HepG2 (cell line): ENCODE measurements around the gene DDX28. TPM values are rescaled to one million over a fixed set of nuclear protein-coding genes. Genes with fewer than 3 reads are reported as not detected.

Experiments used
- ATAD3A ChIP-seq: sonication (generic); formaldehyde crosslinking; IDR thresholded peaks from 2 replicates; pipeline ENCODE4 v1.4.0; 2020; ENCODE audit warnings: missing genetic modification reagents
- ELK4 ChIP-seq: sonication (generic); formaldehyde crosslinking; IDR thresholded peaks from 2 replicates; pipeline ENCODE4 v1.9.0; 2021; ENCODE audit warnings: missing genetic modification reagents, borderline replicate concordance
- HOXA3 ChIP-seq: sonication (generic); formaldehyde crosslinking; IDR thresholded peaks from 2 replicates; pipeline ENCODE4 v1.5.0; 2020; ENCODE audit warnings: missing genetic modification reagents
- MXI1 ChIP-seq: IDR thresholded peaks from 3 replicates; pipeline ENCODE4 v1.6.1; 2012; ENCODE audit warnings: low read depth, low read length, inconsistent platforms, borderline replicate concordance
- NBN ChIP-seq: fragments of 450-650 bp; conservative IDR thresholded peaks from 2 replicates; pipeline ENCODE4 v1.6.1; 2017
- PITX1 ChIP-seq: sonication (generic); formaldehyde crosslinking; IDR thresholded peaks from 2 replicates; pipeline ENCODE4 v1.5.1; 2020; ENCODE audit warnings: mild to moderate bottlenecking, missing genetic modification reagents
- POLR2A ChIP-seq, 2 experiments: IDR thresholded peaks; 2 replicates each; pipeline ENCODE4 v1.6.1; 2011; ENCODE audit warnings: low read depth in 2 of 2, low read length in 2 of 2, mild to moderate bottlenecking in 1 of 2, moderate library complexity in 1 of 2; ENCODE audit not compliant: insufficient read depth in 1 of 2
- SKIL ChIP-seq: sonication (generic); formaldehyde crosslinking; IDR thresholded peaks from 2 replicates; pipeline ENCODE4 v1.8.0; 2022; ENCODE audit warnings: missing genetic modification reagents, mild to moderate bottlenecking, moderate library complexity, borderline replicate concordance
- ZC3H4 ChIP-seq: sonication (generic); formaldehyde crosslinking; IDR thresholded peaks from 2 replicates; pipeline ENCODE4 v1.4.0; 2020; ENCODE audit warnings: missing genetic modification reagents, borderline replicate concordance
- ZNF225 ChIP-seq: sonication (generic); formaldehyde crosslinking; IDR thresholded peaks from 2 replicates; pipeline ENCODE4 v1.4.0; 2020; ENCODE audit warnings: mild to moderate bottlenecking, missing genetic modification reagents
- ZNF235 ChIP-seq: sonication (generic); formaldehyde crosslinking; IDR thresholded peaks from 2 replicates; pipeline ENCODE4 v1.8.1; 2023; ENCODE audit warnings: mild to moderate bottlenecking, missing genetic modification reagents, borderline replicate concordance
- polyA plus RNA-seq, 8 experiments: library from polyadenylated mRNA; depleted of rRNA in 3 of 8; stranded (reverse) in 7 of 8; unstranded in 1 of 8; fragments of >200 nt; fragmentation: Illumina TruSeq in 4 of 8; extraction: Trizol in 4 of 8; gene quantifications; 2 replicates each; pipeline versions ENCODE4 v1.2.1 to v1.2.3, GENCODE V29; 2011 to 2016; ENCODE audit warnings: low read depth in 4 of 8, missing spikeins in 1 of 8, mixed read lengths in 1 of 8; ENCODE audit not compliant: insufficient read depth in 1 of 8
- total RNA-seq, 5 experiments: library from RNA; depleted of rRNA; stranded (reverse); fragments of >200 nt; fragmentation: Illumina TruSeq; extraction: Trizol; gene quantifications; 2 replicates each; pipeline ENCODE4 v1.2.3, GENCODE V29; 2016; ENCODE audit warnings: low read depth in 1 of 5
- TF ChIP-seq, protein P1 (sequence below): sonication (generic); formaldehyde crosslinking; IDR thresholded peaks from 2 replicates; pipeline ENCODE4 v1.5.0; 2020; ENCODE audit warnings: mild to moderate bottlenecking, missing genetic modification reagents
- TF ChIP-seq, protein P2 (sequence below), 2 experiments: fragments of 450-650 bp in 1 of 2; sonication (generic) in 1 of 2; formaldehyde crosslinking in 1 of 2; IDR thresholded peaks; 2 replicates each; pipeline versions ENCODE4 v1.6.1 to v1.8.0; 2016 to 2022; ENCODE audit warnings: antibody characterized with exemption in 1 of 2, mild to moderate bottlenecking in 1 of 2, missing genetic modification reagents in 1 of 2

DDX28 gene
- total and polyA plus RNA-seq, 2 of the 13 experiments (the other 11 are each of a cell fraction or from before 2014, with no cell fraction given), result 14.1 to 16.4 TPM

GRCh38 chr16:67993207-67994039 is 29.6 kb downstream of the DDX28 start (continued):
- TF ChIP-seq, protein P1, sequence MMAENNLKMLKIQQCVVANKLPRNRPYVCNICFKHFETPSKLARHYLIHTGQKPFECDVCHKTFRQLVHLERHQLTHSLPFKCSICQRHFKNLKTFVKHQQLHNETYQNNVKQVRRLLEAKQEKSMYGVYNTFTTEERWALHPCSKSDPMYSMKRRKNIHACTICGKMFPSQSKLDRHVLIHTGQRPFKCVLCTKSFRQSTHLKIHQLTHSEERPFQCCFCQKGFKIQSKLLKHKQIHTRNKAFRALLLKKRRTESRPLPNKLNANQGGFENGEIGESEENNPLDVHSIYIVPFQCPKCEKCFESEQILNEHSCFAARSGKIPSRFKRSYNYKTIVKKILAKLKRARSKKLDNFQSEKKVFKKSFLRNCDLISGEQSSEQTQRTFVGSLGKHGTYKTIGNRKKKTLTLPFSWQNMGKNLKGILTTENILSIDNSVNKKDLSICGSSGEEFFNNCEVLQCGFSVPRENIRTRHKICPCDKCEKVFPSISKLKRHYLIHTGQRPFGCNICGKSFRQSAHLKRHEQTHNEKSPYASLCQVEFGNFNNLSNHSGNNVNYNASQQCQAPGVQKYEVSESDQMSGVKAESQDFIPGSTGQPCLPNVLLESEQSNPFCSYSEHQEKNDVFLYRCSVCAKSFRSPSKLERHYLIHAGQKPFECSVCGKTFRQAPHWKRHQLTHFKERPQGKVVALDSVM (CRISPR knock-in tag), result peak; percentile 68; the same call in 1 of the 2 replicates
- TF ChIP-seq PITX1 (CRISPR knock-in tag) (peak; percentile 29), SKIL (CRISPR knock-in tag) (0 out of 2 replicates have a peak, but pooled peaks have one; percentile 21), MXI1 (peak; percentile 30; the same call in 1 of the 3 replicates), ZC3H4 (CRISPR knock-in tag) (peak; percentile 44; the same call in 1 of the 2 replicates), ZNF235 (CRISPR knock-in tag) (0 out of 2 replicates have a peak, but pooled peaks have one; percentile 29), ATAD3A (CRISPR knock-in tag) (0 out of 2 replicates have a peak, but pooled peaks have one; percentile 44), ELK4 (peak; percentile 23; the same call in 1 of the 2 replicates), HOXA3 (CRISPR knock-in tag) (peak; percentile 91), ZNF225 (CRISPR knock-in tag) (no peak), POLR2A (IDR thresholded peaks at IDR 0.05; ENCODE audit: insufficient read depth in 1 of 2, low read depth in 2 of 2, low read length in 2 of 2) (peak; percentile 25 to 40; a peak in 2 of 4 replicates), NBN (no peak)
- TF ChIP-seq, protein P2, sequence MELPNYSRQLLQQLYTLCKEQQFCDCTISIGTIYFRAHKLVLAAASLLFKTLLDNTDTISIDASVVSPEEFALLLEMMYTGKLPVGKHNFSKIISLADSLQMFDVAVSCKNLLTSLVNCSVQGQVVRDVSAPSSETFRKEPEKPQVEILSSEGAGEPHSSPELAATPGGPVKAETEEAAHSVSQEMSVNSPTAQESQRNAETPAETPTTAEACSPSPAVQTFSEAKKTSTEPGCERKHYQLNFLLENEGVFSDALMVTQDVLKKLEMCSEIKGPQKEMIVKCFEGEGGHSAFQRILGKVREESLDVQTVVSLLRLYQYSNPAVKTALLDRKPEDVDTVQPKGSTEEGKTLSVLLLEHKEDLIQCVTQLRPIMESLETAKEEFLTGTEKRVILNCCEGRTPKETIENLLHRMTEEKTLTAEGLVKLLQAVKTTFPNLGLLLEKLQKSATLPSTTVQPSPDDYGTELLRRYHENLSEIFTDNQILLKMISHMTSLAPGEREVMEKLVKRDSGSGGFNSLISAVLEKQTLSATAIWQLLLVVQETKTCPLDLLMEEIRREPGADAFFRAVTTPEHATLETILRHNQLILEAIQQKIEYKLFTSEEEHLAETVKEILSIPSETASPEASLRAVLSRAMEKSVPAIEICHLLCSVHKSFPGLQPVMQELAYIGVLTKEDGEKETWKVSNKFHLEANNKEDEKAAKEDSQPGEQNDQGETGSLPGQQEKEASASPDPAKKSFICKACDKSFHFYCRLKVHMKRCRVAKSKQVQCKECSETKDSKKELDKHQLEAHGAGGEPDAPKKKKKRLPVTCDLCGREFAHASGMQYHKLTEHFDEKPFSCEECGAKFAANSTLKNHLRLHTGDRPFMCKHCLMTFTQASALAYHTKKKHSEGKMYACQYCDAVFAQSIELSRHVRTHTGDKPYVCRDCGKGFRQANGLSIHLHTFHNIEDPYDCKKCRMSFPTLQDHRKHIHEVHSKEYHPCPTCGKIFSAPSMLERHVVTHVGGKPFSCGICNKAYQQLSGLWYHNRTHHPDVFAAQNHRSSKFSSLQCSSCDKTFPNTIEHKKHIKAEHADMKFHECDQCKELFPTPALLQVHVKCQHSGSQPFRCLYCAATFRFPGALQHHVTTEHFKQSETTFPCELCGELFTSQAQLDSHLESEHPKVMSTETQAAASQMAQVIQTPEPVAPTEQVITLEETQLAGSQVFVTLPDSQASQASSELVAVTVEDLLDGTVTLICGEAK (IDR thresholded peaks at IDR 0.05), result no peak
- TF ChIP-seq, protein P2 (CRISPR knock-in tag; IDR thresholded peaks at IDR 0.05), result peak; percentile 65; the same call in 1 of the 2 replicates
